GM19452 (cell line): ENCODE results near the gene CACNG3.
"Not testable (repeated sequence)": the region's sequence is repeated elsewhere in the genome, so short reads cannot be mapped to it uniquely, and the experiment has no call there.

ENCODE experiments used
- ATAC-seq: cut with Tn5 transposase; IDR thresholded peaks from one replicate; pipeline ENCODE4 v1.9.1; 2021; ENCODE audit not compliant: unreplicated experiment

The CACNG3 gene

GRCh38 chr16:24275413-24275812 lies 19.3 kb downstream of the CACNG3 start:
- ATAC-seq, result no peak

- ATAC-seq, result no peak
Observed at GRCh38 chr16:24279982-24280515, 23.9 kb downstream of the CACNG3 start.

- no peak for ATAC-seq
Observed at GRCh38 chr16:24281466-24281865, 25.3 kb downstream of the CACNG3 start.

- no peak for ATAC-seq
Observed at GRCh38 chr16:24282141-24282540, 26.0 kb downstream of the CACNG3 start.

- no peak for ATAC-seq
Observed at GRCh38 chr16:24286741-24287405, 30.7 kb downstream of the CACNG3 start.

- no peak for ATAC-seq
Observed at GRCh38 chr16:24288516-24288915, 32.4 kb downstream of the CACNG3 start.

- no peak for ATAC-seq
Observed at GRCh38 chr16:24289166-24289700, 33.1 kb downstream of the CACNG3 start.

GRCh38 chr16:24291932-24292331 lies 35.8 kb downstream of the CACNG3 start:
- no peak for ATAC-seq

GRCh38 chr16:24294131-24294530 lies 38.0 kb downstream of the CACNG3 start:
- no peak for ATAC-seq

GRCh38 chr16:24297375-24297774 lies 41.2 kb downstream of the CACNG3 start:
- no peak for ATAC-seq

GRCh38 chr16:24298548-24299167 lies 42.5 kb downstream of the CACNG3 start:
- no peak for ATAC-seq

- not testable (repeated sequence) for ATAC-seq
Observed at GRCh38 chr16:24300750-24301149, 44.6 kb downstream of the CACNG3 start.

- no peak for ATAC-seq
Observed at GRCh38 chr16:24302636-24303035, 46.5 kb downstream of the CACNG3 start.

GRCh38 chr16:24308200-24308599 lies 52.1 kb downstream of the CACNG3 start:
- no peak for ATAC-seq

GRCh38 chr16:24309258-24310142 lies 53.4 kb downstream of the CACNG3 start:
- no peak for ATAC-seq

- ATAC-seq, result no peak
Observed at GRCh38 chr16:24315343-24315742, 59.2 kb downstream of the CACNG3 start.

- no peak for ATAC-seq
Observed at GRCh38 chr16:24318680-24319079, 62.5 kb downstream of the CACNG3 start.

GRCh38 chr16:24319126-24319814 lies 63.1 kb downstream of the CACNG3 start:
- no peak for ATAC-seq

- no peak for ATAC-seq
Observed at GRCh38 chr16:24322106-24322505, 66.0 kb downstream of the CACNG3 start.

- ATAC-seq, result no peak
Observed at GRCh38 chr16:24324421-24324820, 68.3 kb downstream of the CACNG3 start.
